Gastroesophageal sphincter (tissue), 3 donors: ENCODE measurements around the gene THBS2.

Experiments
- EP300 ChIP-seq: sonication (generic); formaldehyde crosslinking; IDR thresholded peaks from one replicate; pipeline ENCODE4 v1.6.1; 2017; ENCODE audit warnings: antibody characterized with exemption, mild to moderate bottlenecking
- POLR2AphosphoS5 ChIP-seq: sonication (generic); formaldehyde crosslinking; IDR thresholded peaks from one replicate; pipeline ENCODE4 v1.6.1; 2017; ENCODE audit warnings: antibody characterized with exemption
- TF ChIP-seq, protein P1 (sequence below), 4 experiments: fragments of 200-600 bp in 2 of 4; fragments of 450-650 bp in 2 of 4; sonication (generic) in 1 of 4; IDR thresholded peaks; one replicate each; pipeline ENCODE4 v1.5.1; 2017 to 2019; ENCODE audit warnings: antibody characterized with exemption in 4 of 4, mild to moderate bottlenecking in 2 of 4, moderate library complexity in 2 of 4

- TF ChIP-seq, protein P1, sequence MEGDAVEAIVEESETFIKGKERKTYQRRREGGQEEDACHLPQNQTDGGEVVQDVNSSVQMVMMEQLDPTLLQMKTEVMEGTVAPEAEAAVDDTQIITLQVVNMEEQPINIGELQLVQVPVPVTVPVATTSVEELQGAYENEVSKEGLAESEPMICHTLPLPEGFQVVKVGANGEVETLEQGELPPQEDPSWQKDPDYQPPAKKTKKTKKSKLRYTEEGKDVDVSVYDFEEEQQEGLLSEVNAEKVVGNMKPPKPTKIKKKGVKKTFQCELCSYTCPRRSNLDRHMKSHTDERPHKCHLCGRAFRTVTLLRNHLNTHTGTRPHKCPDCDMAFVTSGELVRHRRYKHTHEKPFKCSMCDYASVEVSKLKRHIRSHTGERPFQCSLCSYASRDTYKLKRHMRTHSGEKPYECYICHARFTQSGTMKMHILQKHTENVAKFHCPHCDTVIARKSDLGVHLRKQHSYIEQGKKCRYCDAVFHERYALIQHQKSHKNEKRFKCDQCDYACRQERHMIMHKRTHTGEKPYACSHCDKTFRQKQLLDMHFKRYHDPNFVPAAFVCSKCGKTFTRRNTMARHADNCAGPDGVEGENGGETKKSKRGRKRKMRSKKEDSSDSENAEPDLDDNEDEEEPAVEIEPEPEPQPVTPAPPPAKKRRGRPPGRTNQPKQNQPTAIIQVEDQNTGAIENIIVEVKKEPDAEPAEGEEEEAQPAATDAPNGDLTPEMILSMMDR (IDR thresholded peaks at IDR 0.05), result no peak
- no peak for TF ChIP-seq EP300
- no peak for TF ChIP-seq POLR2AphosphoS5
Measured at GRCh38 chr6:169256518-169256917, 2.9 kb upstream of the THBS2 start.
